HEK293 (cell line): ENCODE data around the gene RNU5B-1.

Experiments used
- EGR2 ChIP-seq: fragments of 450-650 bp; formaldehyde crosslinking; IDR thresholded peaks from 2 replicates; pipeline ENCODE4 v1.5.1; 2016; ENCODE audit warnings: low read depth, missing biosample characterization, missing genetic modification characterization
- FEZF1 ChIP-seq: fragments of 450-650 bp; formaldehyde crosslinking; IDR thresholded peaks from 2 replicates; pipeline ENCODE4 v1.5.1; 2016; ENCODE audit warnings: missing biosample characterization, missing genetic modification characterization
- IKZF3 ChIP-seq: fragments of 450-650 bp; IDR thresholded peaks from 2 replicates; pipeline ENCODE4 v1.5.0; 2018; ENCODE audit warnings: missing biosample characterization, mild to moderate bottlenecking, missing genetic modification characterization, moderate library complexity
- REPIN1 ChIP-seq: fragments of 450-650 bp; formaldehyde crosslinking; IDR thresholded peaks from 2 replicates; pipeline ENCODE4 v1.5.1; 2017; ENCODE audit warnings: missing biosample characterization, missing genetic modification characterization, low read depth
- SCRT2 ChIP-seq: fragments of 450-650 bp; formaldehyde crosslinking; IDR thresholded peaks from 2 replicates; pipeline ENCODE4 v1.5.1; 2016; ENCODE audit warnings: missing biosample characterization, missing genetic modification characterization
- ZBTB21 ChIP-seq: fragments of 450-650 bp; formaldehyde crosslinking; IDR thresholded peaks from 2 replicates; pipeline ENCODE4 v1.5.1; 2017; ENCODE audit warnings: missing biosample characterization, missing genetic modification characterization
- ZFHX2 ChIP-seq: fragments of 450-650 bp; formaldehyde crosslinking; conservative IDR thresholded peaks from 2 replicates; pipeline ENCODE4 v1.5.1; 2016; ENCODE audit warnings: missing biosample characterization, missing genetic modification characterization
- ZNF184 ChIP-seq: fragments of 450-650 bp; IDR thresholded peaks from 2 replicates; pipeline ENCODE4 v1.5.1; 2018; ENCODE audit warnings: missing biosample characterization, mild to moderate bottlenecking, missing genetic modification characterization
- ZNF202 ChIP-seq: fragments of 450-650 bp; formaldehyde crosslinking; IDR thresholded peaks from 2 replicates; pipeline ENCODE4 v1.5.1; 2016; ENCODE audit warnings: missing biosample characterization, missing genetic modification characterization, borderline replicate concordance
- ZNF335 ChIP-seq: fragments of 450-650 bp; formaldehyde crosslinking; conservative IDR thresholded peaks from 2 replicates; pipeline ENCODE4 v1.5.1; 2016; ENCODE audit warnings: missing biosample characterization, missing genetic modification characterization
- ZNF350 ChIP-seq: fragments of 450-650 bp; formaldehyde crosslinking; IDR thresholded peaks from 2 replicates; pipeline ENCODE4 v1.5.0; 2017; ENCODE audit warnings: missing biosample characterization, mild to moderate bottlenecking, missing genetic modification characterization
- ZNF596 ChIP-seq: fragments of 450-650 bp; IDR thresholded peaks from 2 replicates; pipeline ENCODE4 v1.5.0; 2018; ENCODE audit warnings: missing biosample characterization, mild to moderate bottlenecking, missing genetic modification characterization, moderate library complexity
- ZNF623 ChIP-seq: fragments of 450-650 bp; formaldehyde crosslinking; IDR thresholded peaks from 2 replicates; pipeline ENCODE4 v1.5.1; 2016; ENCODE audit warnings: missing biosample characterization, missing genetic modification characterization
- ZNF677 ChIP-seq: fragments of 450-650 bp; IDR thresholded peaks from 2 replicates; pipeline ENCODE4 v1.5.0; 2018; ENCODE audit warnings: missing biosample characterization, mild to moderate bottlenecking, missing genetic modification characterization, moderate library complexity
- ZNF76 ChIP-seq: fragments of 450-650 bp; formaldehyde crosslinking; IDR thresholded peaks from 2 replicates; pipeline ENCODE4; 2016; ENCODE audit warnings: low read depth, missing biosample characterization, missing genetic modification characterization, borderline replicate concordance
- ZNF785 ChIP-seq: fragments of 450-650 bp; formaldehyde crosslinking; IDR thresholded peaks from 2 replicates; pipeline ENCODE4 v1.5.1; 2016; ENCODE audit warnings: missing biosample characterization, missing genetic modification characterization
- ZSCAN16 ChIP-seq: fragments of 450-650 bp; formaldehyde crosslinking; IDR thresholded peaks from 2 replicates; pipeline ENCODE4 v1.5.1; 2016; ENCODE audit warnings: missing biosample characterization, missing genetic modification characterization
- ZSCAN23 ChIP-seq: fragments of 450-650 bp; formaldehyde crosslinking; IDR thresholded peaks from 2 replicates; pipeline ENCODE4 v1.5.1; 2016; ENCODE audit warnings: missing biosample characterization, missing genetic modification characterization
- ZSCAN30 ChIP-seq: fragments of 450-650 bp; IDR thresholded peaks from 2 replicates; pipeline ENCODE4 v1.5.1; 2018; ENCODE audit warnings: missing biosample characterization, mild to moderate bottlenecking, missing genetic modification characterization, moderate library complexity
- ZXDB ChIP-seq: fragments of 450-650 bp; formaldehyde crosslinking; IDR thresholded peaks from 2 replicates; pipeline ENCODE4 v1.5.1; 2016; ENCODE audit warnings: missing biosample characterization, missing genetic modification characterization
- TF ChIP-seq, protein P1 (sequence below): fragments of 450-650 bp; formaldehyde crosslinking; IDR thresholded peaks from 2 replicates; pipeline ENCODE4 v1.5.1; 2016; ENCODE audit warnings: missing biosample characterization, missing genetic modification characterization
- TF ChIP-seq, protein P2 (sequence below): fragments of 450-650 bp; formaldehyde crosslinking; IDR thresholded peaks from 2 replicates; pipeline ENCODE4 v1.5.1; 2016; ENCODE audit warnings: missing biosample characterization, missing genetic modification characterization
- TF ChIP-seq, protein P3 (sequence below): fragments of 450-650 bp; formaldehyde crosslinking; optimal IDR thresholded peaks from 2 replicates; pipeline ENCODE3; 2016; ENCODE audit warnings: missing biosample characterization, mild to moderate bottlenecking, missing genetic modification characterization
- TF ChIP-seq, protein P4 (sequence below): fragments of 450-650 bp; formaldehyde crosslinking; IDR thresholded peaks from 2 replicates; pipeline ENCODE4 v1.5.1; 2016; ENCODE audit warnings: missing biosample characterization, missing genetic modification characterization
- TF ChIP-seq, protein P5 (sequence below): fragments of 450-650 bp; formaldehyde crosslinking; conservative IDR thresholded peaks from 2 replicates; pipeline ENCODE4 v1.5.1; 2016; ENCODE audit warnings: low read depth, missing biosample characterization, missing genetic modification characterization

Gene RNU5B-1

DNA sequence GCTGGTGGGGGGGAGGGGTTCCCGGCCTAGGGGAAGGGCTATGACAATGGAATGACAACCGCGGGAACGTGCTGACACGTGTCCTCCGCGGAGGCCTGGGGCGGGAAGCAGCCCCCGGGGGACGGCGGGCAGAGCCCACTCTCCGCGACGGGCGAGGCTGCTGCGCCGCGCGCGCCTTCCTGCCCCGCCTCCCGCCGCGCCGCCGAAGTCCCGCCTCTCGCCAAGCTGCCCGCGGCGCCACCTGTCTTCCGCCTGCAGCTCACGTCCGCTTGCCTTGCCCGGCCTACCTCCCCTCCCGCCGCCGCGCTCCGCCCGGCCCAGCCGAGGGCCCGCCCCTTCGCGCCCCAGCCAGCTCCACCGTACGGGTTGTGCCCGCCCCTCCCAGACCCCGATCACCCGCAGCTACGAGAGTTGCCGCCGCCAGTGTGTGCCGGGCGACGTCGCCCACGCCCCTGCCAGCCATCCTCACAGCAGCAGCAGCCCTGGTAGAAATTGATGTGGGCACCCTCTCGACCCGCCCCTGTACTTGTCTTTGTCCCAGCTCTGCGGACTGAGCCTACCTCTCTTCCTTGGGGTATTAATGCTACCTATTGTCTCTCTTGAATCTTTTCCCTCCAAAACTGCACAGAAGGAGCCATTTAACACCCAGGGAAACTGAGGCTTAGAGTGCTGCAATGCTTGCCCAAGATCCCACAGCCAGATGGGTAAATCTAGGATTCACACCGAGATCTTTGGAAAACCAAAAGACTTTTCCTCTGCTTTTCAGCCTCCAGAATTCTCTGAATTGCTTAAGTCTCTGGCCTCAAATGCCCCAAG is 17.6 kb upstream of the RNU5B-1 start, which contains the start of gene PARP16 (continued):
- TF ChIP-seq, protein P1, sequence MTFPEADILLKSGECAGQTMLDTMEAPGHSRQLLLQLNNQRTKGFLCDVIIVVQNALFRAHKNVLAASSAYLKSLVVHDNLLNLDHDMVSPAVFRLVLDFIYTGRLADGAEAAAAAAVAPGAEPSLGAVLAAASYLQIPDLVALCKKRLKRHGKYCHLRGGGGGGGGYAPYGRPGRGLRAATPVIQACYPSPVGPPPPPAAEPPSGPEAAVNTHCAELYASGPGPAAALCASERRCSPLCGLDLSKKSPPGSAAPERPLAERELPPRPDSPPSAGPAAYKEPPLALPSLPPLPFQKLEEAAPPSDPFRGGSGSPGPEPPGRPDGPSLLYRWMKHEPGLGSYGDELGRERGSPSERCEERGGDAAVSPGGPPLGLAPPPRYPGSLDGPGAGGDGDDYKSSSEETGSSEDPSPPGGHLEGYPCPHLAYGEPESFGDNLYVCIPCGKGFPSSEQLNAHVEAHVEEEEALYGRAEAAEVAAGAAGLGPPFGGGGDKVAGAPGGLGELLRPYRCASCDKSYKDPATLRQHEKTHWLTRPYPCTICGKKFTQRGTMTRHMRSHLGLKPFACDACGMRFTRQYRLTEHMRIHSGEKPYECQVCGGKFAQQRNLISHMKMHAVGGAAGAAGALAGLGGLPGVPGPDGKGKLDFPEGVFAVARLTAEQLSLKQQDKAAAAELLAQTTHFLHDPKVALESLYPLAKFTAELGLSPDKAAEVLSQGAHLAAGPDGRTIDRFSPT (tag by site-specific recombination) = peak; percentile 97
- TF ChIP-seq ZSCAN30 (tag by site-specific recombination) (peak; percentile 22; the same call in 1 of the 2 replicates), SCRT2 (tag by site-specific recombination) (0 out of 2 replicates have a peak, but pooled peaks have one; percentile 8), IKZF3 (tag by site-specific recombination) (peak; percentile 83), FEZF1 (tag by site-specific recombination) (0 out of 2 replicates have a peak, but pooled peaks have one; percentile 4), EGR2 (tag by site-specific recombination) (peak; percentile 62; the same call in 1 of the 2 replicates), ZNF596 (tag by site-specific recombination) (peak; percentile 51; the same call in 1 of the 2 replicates), REPIN1 (0 out of 2 replicates have a peak, but pooled peaks have one; percentile 49), ZNF785 (tag by site-specific recombination) (no peak), ZNF677 (0 out of 2 replicates have a peak, but pooled peaks have one; percentile 13), ZNF350 (tag by site-specific recombination) (no peak), ZSCAN23 (tag by site-specific recombination) (peak; percentile 44), ZNF623 (tag by site-specific recombination) (peak; percentile 14; the same call in 1 of the 2 replicates), ZNF335 (tag by site-specific recombination) (peak; percentile 77), ZBTB21 (tag by site-specific recombination) (0 out of 2 replicates have a peak, but pooled peaks have one; percentile 8), ZSCAN16 (no peak), ZXDB (tag by site-specific recombination) (peak; percentile 57), ZNF202 (no peak), ZFHX2 (tag by site-specific recombination) (peak; percentile 89), ZNF76 (tag by site-specific recombination) (no peak; the same call in 1 of the 2 replicates), ZNF184 (peak; percentile 84)
- TF ChIP-seq, protein P2, sequence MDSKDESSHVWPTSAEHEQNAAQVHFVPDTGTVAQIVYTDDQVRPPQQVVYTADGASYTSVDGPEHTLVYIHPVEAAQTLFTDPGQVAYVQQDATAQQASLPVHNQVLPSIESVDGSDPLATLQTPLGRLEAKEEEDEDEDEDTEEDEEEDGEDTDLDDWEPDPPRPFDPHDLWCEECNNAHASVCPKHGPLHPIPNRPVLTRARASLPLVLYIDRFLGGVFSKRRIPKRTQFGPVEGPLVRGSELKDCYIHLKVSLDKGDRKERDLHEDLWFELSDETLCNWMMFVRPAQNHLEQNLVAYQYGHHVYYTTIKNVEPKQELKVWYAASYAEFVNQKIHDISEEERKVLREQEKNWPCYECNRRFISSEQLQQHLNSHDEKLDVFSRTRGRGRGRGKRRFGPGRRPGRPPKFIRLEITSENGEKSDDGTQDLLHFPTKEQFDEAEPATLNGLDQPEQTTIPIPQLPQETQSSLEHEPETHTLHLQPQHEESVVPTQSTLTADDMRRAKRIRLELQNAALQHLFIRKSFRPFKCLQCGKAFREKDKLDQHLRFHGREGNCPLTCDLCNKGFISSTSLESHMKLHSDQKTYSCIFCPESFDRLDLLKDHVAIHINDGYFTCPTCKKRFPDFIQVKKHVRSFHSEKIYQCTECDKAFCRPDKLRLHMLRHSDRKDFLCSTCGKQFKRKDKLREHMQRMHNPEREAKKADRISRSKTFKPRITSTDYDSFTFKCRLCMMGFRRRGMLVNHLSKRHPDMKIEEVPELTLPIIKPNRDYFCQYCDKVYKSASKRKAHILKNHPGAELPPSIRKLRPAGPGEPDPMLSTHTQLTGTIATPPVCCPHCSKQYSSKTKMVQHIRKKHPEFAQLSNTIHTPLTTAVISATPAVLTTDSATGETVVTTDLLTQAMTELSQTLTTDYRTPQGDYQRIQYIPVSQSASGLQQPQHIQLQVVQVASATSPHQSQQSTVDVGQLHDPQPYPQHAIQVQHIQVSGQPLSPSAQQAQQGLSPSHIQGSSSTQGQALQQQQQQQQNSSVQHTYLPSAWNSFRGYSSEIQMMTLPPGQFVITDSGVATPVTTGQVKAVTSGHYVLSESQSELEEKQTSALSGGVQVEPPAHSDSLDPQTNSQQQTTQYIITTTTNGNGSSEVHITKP = peak; percentile 52
- TF ChIP-seq, protein P3, sequence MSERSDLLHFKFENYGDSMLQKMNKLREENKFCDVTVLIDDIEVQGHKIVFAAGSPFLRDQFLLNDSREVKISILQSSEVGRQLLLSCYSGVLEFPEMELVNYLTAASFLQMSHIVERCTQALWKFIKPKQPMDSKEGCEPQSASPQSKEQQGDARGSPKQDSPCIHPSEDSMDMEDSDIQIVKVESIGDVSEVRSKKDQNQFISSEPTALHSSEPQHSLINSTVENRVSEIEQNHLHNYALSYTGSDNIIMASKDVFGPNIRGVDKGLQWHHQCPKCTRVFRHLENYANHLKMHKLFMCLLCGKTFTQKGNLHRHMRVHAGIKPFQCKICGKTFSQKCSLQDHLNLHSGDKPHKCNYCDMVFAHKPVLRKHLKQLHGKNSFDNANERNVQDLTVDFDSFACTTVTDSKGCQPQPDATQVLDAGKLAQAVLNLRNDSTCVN (tag by site-specific recombination) = peak; percentile 89
- TF ChIP-seq, protein P4, sequence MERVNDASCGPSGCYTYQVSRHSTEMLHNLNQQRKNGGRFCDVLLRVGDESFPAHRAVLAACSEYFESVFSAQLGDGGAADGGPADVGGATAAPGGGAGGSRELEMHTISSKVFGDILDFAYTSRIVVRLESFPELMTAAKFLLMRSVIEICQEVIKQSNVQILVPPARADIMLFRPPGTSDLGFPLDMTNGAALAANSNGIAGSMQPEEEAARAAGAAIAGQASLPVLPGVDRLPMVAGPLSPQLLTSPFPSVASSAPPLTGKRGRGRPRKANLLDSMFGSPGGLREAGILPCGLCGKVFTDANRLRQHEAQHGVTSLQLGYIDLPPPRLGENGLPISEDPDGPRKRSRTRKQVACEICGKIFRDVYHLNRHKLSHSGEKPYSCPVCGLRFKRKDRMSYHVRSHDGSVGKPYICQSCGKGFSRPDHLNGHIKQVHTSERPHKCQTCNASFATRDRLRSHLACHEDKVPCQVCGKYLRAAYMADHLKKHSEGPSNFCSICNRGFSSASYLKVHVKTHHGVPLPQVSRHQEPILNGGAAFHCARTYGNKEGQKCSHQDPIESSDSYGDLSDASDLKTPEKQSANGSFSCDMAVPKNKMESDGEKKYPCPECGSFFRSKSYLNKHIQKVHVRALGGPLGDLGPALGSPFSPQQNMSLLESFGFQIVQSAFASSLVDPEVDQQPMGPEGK (tag by site-specific recombination) = peak; percentile 94
- TF ChIP-seq, protein P5, sequence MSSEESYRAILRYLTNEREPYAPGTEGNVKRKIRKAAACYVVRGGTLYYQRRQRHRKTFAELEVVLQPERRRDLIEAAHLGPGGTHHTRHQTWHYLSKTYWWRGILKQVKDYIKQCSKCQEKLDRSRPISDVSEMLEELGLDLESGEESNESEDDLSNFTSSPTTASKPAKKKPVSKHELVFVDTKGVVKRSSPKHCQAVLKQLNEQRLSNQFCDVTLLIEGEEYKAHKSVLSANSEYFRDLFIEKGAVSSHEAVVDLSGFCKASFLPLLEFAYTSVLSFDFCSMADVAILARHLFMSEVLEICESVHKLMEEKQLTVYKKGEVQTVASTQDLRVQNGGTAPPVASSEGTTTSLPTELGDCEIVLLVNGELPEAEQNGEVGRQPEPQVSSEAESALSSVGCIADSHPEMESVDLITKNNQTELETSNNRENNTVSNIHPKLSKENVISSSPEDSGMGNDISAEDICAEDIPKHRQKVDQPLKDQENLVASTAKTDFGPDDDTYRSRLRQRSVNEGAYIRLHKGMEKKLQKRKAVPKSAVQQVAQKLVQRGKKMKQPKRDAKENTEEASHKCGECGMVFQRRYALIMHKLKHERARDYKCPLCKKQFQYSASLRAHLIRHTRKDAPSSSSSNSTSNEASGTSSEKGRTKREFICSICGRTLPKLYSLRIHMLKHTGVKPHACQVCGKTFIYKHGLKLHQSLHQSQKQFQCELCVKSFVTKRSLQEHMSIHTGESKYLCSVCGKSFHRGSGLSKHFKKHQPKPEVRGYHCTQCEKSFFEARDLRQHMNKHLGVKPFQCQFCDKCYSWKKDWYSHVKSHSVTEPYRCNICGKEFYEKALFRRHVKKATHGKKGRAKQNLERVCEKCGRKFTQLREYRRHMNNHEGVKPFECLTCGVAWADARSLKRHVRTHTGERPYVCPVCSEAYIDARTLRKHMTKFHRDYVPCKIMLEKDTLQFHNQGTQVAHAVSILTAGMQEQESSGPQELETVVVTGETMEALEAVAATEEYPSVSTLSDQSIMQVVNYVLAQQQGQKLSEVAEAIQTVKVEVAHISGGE = peak; percentile 60
